GM18861 (cell line): ENCODE data around the gene MANSC4.
A peak's percentile ranks its signal among the peaks of the same experiment; 100 is the strongest.

Experiments used
- ATAC-seq: cut with Tn5 transposase; IDR thresholded peaks from one replicate; pipeline ENCODE4 v1.9.1; 2021; ENCODE audit not compliant: unreplicated experiment

Gene MANSC4

DNA sequence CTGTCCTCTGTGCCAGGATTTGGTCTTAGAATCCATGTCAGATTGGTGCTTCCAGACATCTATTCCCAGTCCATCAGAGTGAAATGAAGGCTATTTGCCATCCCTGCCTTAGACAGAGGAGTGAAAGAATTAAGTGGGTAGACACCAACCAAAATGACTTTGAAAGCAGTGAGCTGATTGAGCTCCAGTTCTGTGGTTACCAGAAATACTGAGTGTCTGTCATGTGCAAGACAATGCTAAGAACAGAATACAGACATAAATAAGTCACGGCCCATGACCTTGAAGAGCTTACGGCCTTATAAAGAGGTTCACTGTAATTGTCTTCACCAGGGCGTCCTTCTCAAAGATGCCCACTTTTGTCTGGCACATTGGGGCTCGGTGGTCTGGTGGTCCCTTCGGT lies 21.6 kb upstream of the MANSC4 start:
- ATAC-seq = no peak

DNA sequence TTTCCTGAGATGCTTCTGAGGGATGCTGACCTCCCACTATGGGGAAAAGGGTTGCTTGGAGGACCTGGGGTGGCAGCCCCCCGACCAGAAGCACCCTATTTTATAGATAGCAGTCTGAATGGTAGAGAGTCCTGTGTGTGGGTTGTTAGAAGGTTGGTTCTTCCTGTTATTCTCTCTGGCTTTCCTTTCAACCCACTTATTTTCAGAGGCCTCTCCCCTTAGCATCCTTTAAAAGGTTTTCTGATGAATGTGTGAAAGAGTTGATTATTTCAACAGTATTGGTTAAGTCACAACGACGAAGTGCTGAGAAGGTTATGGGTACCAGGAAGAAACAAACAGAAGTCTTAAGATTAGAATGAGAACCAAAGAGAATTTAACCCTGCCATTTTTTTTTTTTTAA lies 20.8 kb upstream of the MANSC4 start:
- ATAC-seq = no peak

DNA sequence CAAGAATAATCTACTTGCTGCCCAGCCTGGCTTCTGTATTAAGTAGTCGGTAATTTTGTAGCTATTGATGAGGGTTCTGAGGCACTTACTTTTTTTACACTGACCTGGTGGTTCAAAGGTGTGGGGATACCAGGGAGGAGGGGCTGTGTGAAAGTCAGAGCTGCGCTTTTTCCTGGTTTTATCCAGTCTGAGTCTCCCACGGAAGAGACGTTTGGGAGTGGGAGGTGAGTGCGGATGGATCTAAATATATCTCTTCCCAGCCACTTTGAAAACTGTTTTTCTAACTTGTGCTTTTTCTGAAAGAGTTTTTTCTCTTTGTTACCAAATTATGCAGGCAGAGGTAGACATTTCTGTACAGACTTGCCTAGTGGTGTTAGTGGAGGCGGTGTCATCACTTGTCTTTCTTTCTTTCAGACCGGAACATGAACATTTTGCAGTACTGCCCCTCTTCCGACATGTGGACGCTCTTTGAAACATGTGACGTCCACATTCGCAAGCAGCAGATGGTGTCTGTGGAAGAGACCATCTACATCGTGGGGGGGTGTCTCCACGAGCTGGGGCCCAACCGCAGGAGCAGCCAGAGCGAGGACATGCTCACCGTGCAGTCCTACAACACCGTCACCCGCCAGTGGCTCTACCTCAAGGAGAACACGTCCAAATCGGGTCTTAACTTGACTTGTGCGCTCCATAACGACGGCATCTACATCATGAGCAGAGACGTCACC lies 17.4 kb upstream of the MANSC4 start:
- ATAC-seq = no peak

DNA sequence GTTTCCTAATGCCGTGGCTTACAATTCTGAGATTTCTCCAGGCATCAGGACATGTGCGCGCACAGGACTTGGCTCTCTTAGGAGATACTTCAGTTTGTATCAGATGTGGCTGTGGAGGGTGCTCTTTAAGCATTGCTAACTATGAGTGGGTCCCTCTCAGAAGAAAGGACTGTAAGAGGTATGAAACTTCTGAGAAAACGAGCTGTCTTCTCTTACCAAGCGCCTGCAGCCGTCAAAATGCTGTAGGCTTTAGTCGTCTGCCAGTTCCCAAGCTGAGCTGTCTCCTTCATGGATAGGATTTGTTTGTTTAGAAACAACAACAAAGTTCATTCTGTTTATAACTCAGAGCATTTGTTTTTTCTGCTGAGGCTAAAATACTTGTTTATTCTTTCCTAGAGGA lies 16.1 kb upstream of the MANSC4 start:
- ATAC-seq = no peak

DNA sequence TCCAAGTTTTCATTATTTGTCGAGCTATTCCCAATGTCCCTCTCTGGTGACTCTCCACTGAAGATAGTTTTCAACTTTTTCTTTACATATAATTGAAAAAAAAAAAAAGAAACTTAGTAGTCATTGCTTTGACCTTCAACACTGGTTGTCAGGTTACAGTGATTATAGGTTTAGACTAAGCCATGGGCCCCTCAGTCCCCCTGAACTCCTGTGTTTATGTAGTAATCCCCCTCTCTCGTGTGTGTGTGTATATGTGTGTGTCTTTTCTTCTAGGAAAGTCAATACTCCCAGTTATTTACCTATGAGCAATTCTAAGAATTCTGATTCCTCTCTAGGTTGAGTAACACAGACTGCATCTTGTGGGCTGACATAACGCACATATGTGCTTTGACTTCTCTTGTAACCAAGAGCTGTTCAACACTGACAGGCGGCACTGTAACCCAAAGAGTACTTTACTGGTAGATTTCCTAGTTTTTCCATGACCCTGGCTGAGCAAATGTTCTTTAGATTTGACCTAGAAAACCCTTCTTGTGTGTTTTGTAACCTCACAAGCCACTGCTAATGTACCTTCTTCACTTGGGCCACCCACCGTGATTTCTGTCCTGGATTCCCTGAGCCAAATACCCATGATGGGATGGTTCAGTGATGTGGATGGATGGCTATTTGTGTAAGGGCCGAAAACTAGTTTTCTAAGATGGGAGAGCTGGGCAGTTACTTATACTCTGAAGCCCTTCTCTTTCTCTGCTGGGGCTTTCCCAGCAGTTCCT lies 15.0 kb upstream of the MANSC4 start:
- ATAC-seq = no peak

DNA sequence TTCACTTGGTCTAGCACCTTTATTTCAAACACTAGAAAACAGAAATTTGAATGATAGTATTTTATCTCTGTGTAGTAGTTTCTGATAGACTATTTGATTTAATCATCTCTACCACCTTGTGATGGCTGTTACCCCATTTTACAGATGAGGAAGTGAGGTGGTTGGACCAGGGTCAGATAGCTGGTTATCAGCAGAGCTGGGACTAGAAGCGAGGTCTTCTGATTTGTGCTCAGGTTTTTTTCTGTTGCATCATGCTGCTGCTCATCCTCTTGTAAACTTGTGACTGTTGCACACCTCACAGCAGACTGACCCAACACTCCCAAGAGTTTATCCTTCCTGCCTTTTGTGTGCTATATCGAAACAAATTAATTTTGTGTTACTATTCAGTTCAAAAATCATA lies 10.1 kb upstream of the MANSC4 start:
- no peak for ATAC-seq

GRCh38 chr12:27787559-27787958 lies 7.5 kb upstream of the MANSC4 start:
- no peak for ATAC-seq

GRCh38 chr12:27785882-27786570 lies 6.0 kb upstream of the MANSC4 start:
- peak; percentile 66 for ATAC-seq

- ATAC-seq = no peak
Observed at GRCh38 chr12:27782481-27782880, 2.4 kb upstream of the MANSC4 start.

GRCh38 chr12:27781680-27782079 lies 1.6 kb upstream of the MANSC4 start:
- ATAC-seq = no peak

GRCh38 chr12:27780612-27781408 lies 774 bp upstream of the MANSC4 start:
- peak; percentile 14 for ATAC-seq

GRCh38 chr12:27779416-27779919 lies 568 bp downstream of the MANSC4 start:
- ATAC-seq = peak; percentile 18

DNA sequence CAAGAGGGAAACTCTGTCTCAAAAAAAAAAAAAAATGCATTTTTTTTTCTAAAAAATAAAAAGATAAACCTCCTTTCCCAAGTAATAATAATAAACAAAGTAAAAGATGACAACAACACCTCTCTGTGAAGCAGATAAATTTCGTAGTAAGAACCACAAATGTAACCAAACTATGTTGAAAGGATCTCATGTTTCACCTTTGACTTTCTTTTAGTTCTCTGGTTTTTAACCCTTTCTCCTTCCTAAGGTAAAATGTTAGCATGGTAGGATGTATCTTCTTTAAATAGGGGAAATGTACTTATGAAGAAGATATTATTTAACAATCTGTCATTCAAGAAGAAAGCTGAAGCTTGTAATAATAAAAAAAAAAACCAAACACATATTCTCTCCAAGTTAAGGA lies 1.8 kb downstream of the MANSC4 start:
- ATAC-seq = no peak

DNA sequence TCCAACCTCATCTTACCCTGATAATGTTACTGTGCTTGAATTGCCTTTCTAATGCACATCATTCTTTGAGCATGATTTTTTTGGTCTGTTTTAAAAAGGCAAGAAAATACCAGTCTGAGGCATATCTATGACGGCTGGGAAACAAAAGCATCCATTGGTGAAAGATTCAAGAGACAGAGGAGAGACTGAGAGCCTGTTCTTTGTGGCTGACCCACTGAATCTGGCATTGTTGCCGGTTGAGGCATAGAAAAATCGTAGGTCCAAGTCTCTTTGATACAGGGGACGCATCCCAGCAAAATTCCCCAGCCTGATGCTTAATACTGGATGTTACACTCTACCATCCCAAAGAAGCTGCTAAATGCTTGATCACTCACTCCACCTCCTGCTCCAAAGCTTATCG lies 2.9 kb downstream of the MANSC4 start:
- no peak for ATAC-seq

- no peak for ATAC-seq
Observed at GRCh38 chr12:27772328-27773049, 7.5 kb downstream of the MANSC4 start.

DNA sequence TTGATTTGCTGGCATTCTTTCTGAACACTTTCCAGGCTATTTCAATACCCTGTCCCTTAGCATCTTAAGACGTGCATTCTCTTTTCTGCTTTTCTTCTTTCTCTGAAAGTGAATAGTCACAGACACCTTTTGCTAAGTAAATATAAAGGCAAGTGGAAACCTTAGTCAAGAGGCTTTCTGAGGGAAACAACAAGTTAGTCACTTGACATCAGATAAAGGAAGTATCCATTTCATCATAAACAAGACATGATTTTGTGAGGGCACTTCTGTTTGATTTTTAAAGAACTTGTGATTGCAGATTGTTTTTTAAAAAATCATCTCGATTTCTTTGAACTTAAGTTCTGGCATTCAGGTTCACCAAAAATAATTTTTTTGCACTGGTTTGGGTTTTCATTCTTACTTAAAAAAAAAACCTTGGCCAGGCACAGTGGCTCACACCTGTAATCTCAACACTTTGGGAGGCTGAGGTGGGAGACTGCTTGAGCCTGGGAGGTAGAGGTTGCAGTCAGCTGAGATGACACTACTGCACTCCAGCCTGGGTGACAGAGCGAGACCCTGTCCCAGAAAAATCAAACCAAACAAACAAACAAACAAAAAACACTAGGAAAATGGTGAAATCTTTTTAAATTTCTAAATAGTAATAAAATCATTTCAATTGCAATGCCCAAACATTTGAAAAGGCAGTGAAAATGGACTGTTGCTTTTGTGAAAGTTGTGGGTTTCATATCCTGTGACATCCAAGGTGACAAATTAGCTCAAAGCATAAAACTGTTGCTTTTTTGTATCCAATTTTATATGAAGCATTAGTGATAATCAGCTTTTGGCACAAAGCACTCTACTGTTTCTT lies 8.3 kb downstream of the MANSC4 start:
- ATAC-seq = no peak

DNA sequence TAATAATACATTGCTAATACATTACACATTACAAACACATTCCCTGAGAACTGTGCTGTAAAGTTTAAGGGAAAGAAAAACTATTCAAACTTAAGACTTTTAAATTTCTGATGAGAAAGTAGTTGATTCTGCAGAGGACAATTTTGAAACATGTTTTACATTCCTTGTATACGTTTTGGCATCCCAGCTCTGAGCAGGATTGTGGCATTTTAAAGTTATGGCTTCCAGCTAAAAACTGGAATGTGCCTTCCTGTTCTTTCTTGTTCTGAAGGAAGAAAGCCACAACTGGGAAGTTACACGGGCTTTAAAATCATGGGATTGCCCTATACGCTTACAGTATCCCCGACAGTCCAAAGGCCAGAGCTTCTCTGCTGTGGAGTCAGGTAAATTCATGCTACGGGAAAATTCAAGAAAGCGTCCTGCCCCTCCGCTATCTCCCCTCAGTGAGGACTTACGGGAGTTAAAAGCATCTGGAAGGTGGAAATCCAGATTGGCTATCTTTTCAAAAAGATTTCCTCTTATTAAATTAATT lies 10.8 kb downstream of the MANSC4 start:
- ATAC-seq = no peak

- no peak for ATAC-seq
Observed at GRCh38 chr12:27766587-27766986, 13.4 kb downstream of the MANSC4 start.

DNA sequence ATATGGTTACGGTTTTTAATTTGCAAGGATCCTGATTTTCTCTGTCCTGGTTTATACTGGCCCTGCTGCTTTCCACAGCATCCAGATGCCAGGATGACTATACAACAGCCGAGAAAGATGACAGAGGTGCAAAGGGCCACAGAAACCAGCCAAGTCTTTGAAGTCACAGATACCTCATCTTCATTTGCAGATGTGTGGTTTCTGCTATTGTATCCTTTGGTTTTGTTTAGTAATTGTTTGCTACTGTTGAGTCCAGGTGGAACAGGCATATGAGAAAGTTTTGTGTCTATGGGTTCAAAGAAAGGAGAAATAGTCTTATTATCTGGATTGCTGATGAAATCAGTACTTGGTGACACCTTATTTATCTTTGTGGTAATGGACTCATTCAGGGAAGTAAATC lies 17.3 kb downstream of the MANSC4 start:
- ATAC-seq = no peak
